Skeletal muscle cell (primary cell): ENCODE measurements around the gene KCNH2.
A peak's percentile ranks its signal among the peaks of the same experiment; 100 is the strongest.

Experiments
- DNase-seq: peaks from one replicate; pipeline ENCODE4 v3.0.0-alpha.2; 2010; ENCODE audit warnings: low read depth
- H3K4me3 ChIP-seq: 2 replicates; pipeline ENCODE4 v1.5.1; 2011; ENCODE audit warnings: low read depth, mild to moderate bottlenecking, control low read depth, low read length, moderate library complexity

KCNH2 gene

GRCh38 chr7:150965273-150965830 is 12.8 kb downstream of the KCNH2 start:
- DNase-seq = no peak
- H3K4me3 ChIP-seq = no peak overlapping the region

DNA sequence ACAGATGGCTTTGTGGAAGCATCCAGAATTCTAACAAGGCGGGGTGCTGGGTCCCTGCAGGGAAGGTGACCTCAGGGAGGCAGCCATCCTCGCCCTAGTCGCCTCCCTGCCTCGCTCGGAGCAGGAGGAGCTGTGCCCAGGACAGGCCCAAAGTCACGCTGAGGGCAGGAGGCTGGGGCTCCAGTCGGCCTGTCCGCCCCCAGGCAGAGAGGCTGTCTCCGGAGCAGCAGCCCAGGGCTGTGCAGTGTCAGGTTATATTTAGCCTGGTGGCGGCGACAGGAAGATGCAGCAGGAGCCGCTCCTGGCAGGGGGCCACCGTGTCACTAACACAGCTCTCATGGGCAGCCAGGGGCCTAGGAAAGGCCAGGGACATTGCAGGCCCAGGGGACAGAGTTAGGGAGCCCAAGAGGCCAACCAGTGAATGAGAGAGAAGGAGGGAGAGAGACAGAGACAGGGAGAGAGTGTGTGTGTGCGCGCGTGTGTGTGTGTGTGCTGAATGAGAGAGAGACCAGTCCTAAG is 13.5 kb downstream of the KCNH2 start:
- no peak for DNase-seq
- no peak overlapping the region for H3K4me3 ChIP-seq

- DNase-seq = no peak
- no peak overlapping the region for H3K4me3 ChIP-seq
Observed at GRCh38 chr7:150963707-150964559, 14.2 kb downstream of the KCNH2 start.

DNA sequence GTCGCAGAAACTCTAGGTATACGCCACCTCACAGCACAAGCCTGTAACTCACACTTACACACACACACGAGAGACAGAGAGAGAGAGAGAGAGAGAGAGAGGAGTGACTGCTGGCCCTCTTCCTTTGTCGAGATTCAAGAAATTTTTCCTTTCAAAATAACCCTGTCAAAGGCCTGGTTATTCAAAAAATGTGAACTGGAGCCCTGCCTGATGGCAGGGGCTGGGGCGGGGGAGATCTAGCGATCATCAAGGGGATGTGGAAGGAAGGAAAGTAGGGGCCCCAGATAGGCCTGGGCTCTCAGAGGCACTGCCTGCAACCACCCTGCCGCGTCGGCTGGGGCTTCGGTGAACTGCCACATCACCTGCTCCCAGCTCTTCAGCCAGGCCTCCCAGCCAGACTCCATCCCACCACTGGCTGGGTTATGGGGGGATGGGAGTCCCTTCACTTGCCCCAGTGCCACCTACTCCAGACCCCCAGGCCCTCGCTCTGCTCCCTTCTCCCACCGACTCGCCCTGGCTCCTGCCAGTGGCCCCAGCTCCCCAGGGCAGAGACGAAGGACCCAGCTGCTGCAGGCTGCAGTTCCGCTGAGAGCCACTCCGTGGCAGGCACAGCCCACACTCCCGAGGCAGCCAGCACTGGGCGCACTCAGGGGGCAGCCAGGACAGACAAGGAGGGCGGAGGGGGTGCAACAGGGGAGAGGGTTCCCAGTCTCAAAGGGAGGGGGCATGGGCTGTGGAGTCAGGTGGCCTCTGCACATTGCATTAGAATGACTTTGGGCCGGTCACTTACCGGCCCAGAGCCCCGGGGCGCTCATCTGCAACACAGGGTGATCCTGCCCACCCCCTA is 15.3 kb downstream of the KCNH2 start:
- no peak overlapping the region for H3K4me3 ChIP-seq
- no peak for DNase-seq

- DNase-seq = no peak
- no peak overlapping the region for H3K4me3 ChIP-seq
Observed at GRCh38 chr7:150962290-150962552, 15.9 kb downstream of the KCNH2 start.

DNA sequence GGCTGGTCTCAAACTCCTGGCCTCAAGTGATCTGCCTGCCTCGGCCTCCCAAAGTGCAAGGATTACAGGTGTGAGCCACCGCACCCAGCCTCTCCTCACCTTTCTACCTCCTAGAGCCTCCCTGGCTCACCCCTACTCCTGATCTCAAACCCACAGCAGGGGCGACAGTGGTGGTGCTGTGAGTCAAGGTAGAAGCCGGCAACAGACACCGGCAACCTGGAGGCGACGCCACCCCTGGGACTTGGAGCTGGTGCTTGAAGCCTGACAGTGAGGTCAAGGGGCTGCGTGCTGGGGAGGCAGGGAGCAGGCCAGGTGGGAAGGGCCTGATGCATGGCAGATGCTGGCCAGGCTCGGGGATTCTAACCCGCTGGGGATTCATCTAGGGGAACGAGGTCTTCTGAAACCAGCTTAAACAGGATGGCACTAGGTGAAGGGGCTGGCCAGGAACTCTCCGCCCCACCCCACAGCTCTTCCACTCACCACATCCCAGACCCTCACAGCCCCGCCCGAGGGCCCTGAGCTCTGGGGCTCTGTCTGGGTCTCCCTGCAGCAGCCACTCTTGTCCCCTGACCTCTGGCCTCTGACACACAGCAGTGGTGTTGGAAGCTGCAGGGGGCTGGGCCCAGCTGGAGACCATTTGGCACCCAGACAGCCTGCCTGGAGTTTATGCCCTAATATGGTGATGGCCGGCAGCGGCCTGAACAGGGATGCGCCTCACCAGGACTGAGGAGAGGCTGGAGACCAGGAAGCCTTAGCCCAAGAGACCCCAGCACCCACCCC is 16.4 kb downstream of the KCNH2 start:
- no peak for DNase-seq

DNA sequence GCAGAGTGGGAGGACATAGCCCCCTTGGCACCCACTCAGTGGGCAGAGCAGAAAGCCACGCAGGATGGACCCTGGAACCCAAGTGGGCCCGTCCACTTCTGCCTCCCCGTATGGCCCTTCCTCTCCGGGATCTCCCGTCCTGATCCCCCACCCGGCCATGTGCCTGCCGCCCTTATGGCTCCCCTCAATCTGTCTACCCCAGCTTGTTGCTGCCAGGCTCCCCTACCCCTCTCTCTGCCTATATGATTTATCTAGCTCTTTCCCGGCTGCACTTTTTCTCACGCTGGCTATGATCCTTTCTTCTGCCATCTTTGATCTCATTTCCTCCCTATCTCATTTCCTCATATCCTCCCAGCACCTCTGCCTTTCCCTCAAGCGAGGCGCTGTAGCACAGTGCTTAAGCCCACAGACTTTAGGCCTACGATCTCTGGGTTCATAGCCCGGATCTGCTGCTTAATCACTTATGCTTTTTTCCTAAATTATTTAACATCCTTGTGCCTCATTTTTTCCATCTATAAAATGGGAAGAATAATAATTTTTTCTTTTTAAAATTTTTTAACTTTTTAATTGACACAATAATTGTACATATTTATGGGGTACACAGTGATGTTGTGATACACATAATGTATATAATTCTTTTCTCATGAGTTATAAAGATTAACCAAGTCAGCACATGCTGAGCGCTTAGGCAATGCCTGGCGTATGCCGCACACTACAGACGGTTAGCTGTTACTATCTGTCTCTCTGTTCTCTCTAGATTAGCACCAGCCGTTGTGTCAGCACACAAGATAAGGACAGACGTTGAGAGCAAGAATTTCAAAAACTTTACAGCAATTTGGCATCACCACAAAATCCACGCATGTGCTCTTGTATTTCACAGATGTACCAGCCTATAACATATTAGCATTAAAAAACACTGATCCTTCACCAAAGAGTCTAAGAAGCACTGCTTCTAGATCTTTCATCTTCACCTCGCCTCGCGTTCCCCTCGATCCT is 18.1 kb downstream of the KCNH2 start:
- no peak overlapping the region for H3K4me3 ChIP-seq
- DNase-seq = no peak

More for the DNA sequence above, 16.4 kb downstream of the KCNH2 start:
- H3K4me3 ChIP-seq = no peak overlapping the region

- H3K4me3 ChIP-seq = no peak overlapping the region
- no peak for DNase-seq
Observed at GRCh38 chr7:150959081-150959480, 19.0 kb downstream of the KCNH2 start.

DNA sequence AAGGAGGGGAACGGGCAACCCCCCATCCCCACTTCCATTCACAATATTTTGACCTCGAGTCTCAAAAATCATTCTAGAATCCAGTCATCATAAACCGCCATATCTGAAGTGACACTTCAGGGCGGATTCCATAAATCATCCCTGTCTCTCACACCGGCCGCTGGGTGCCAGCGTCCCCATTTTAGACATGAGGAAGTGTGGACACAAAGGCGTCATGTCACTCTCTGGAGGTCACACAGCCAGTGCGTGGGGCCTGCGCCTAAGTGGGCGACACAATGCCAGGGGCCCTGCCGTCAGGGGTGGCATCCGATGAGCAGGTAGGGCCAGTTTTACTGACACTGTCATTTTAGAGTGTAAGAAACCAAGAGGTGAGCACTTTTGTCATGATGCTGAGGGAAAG is 19.5 kb downstream of the KCNH2 start:
- no peak for DNase-seq
- H3K4me3 ChIP-seq = no peak overlapping the region

DNA sequence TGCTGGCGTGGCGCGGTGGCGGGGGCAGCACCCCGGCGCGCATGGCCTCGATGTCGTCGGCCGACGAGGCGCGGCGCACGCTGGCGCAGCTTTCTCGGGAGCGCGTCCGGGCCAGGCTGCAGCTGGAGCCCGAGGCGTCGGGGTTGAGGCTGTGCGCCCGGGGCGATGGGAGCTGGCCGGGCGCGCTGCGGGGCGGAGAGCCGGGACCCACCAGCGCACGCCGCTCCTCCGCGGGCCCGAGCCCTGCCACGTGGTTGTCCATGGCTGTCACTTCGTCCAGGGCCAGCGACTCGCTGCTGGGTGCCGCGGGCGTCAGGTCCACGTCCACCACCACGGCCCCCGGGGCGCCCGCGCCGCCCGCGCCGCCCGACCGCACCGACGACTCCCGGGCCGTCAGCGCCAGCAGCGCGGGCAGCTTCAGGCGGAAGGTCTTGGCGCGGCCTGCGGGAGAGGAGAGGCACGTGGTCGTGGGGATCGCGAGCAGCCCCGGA is 20.0 kb downstream of the KCNH2 start:
- no peak overlapping the region for H3K4me3 ChIP-seq
- no peak for DNase-seq

GRCh38 chr7:150957133-150958020 is 20.7 kb downstream of the KCNH2 start:
- no peak for DNase-seq
- H3K4me3 ChIP-seq = no peak overlapping the region

GRCh38 chr7:150956395-150957132 is 21.6 kb downstream of the KCNH2 start:
- no peak overlapping the region for H3K4me3 ChIP-seq
- no peak for DNase-seq

GRCh38 chr7:150955519-150956394 is 22.4 kb downstream of the KCNH2 start:
- DNase-seq = no peak
- H3K4me3 ChIP-seq = peak overlapping the region; percentile 5

GRCh38 chr7:150954986-150955518 is 23.1 kb downstream of the KCNH2 start:
- H3K4me3 ChIP-seq = peak overlapping the region; percentile 5
- DNase-seq = no peak

DNA sequence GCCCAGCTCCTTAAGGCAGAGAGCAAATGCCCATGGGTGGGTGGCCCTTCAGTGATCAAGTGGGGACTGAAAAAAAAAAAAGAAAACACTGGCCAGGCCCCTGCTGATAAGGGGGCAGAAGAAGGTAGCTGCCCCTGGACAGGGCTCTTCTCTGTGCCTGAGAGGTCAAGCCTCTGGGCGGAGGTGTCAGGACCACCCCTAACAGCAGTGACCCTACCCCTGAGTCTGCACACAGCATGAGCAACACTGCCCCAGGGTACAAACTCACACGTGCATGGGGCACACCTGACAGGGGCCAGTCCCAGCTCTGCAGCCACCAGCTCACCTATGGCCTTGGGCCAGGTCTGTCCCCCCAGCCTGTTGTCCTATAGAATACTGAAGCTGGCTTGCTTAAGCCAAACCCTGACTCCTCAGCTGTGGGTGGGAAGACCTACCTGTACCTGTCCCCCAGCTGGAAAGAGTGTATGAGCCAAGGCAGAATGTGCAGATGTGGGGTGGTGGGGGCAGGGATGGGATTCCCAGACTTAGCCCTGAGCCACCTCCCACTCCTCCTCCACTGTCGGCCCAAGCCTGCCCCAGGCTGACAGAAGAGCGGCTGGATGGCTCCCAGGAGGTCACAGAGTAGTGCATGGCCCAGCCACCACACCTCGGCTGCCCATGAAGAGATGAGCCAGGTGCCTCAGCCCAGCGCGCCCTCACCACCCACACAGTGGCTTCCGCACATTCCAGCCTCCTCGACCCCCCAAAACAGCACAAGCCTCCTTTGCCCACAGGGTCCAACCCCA is 23.7 kb downstream of the KCNH2 start:
- H3K4me3 ChIP-seq = no peak overlapping the region
- no peak for DNase-seq
